Gastrocnemius medialis (tissue), 4 donors: ENCODE measurements around the gene GRIK4. TPM values are rescaled to one million over a fixed set of nuclear protein-coding genes. Genes with fewer than 3 reads are reported as not detected.
A peak's percentile ranks its signal among the peaks of the same experiment; 100 is the strongest.

ENCODE experiments used
- ATAC-seq, 2 donors: fragments of 150-250 bp; one replicate each; pipeline ENCODE4 v1.9.1; 2016
- DNase-seq, 2 donors: peaks; one replicate each; pipeline ENCODE4 v3.0.0-alpha.2; 2019
- H3K27ac ChIP-seq, 4 donors: fragments of 200-600 bp; sonication (generic); 1 replicate in 1 of 4; 2 replicates in 3 of 4; pipeline ENCODE4 v1.5.1; 2016 to 2018; ENCODE audit warnings: mild to moderate bottlenecking in 2 of 4, moderate library complexity in 1 of 4
- H3K27me3 ChIP-seq, 3 donors: fragments of 200-600 bp; sonication (generic) in 2 of 3; 1 replicate in 1 of 3; 2 replicates in 2 of 3; pipeline versions ENCODE4 v1.5.1 to v1.6.0; 2016 to 2019; ENCODE audit warnings: mild to moderate bottlenecking in 1 of 3, moderate library complexity in 1 of 3
- H3K36me3 ChIP-seq, 2 donors: fragments of 200-600 bp; sonication (generic) in 1 of 2; one replicate each; pipeline ENCODE4 v1.5.1; 2017 to 2018
- H3K4me1 ChIP-seq, 2 donors: fragments of 200-600 bp; sonication (generic) in 1 of 2; one replicate each; pipeline ENCODE4 v1.5.1; 2016 to 2017; ENCODE audit warnings: mild to moderate bottlenecking in 2 of 2
- H3K4me3 ChIP-seq, 4 donors: fragments of 200-600 bp; sonication (generic) in 3 of 4; 1 replicate in 1 of 4; 2 replicates in 3 of 4; pipeline ENCODE4 v1.5.1; 2016 to 2019; ENCODE audit warnings: mild to moderate bottlenecking in 2 of 4
- H3K9me3 ChIP-seq, 3 donors: fragments of 200-600 bp; sonication (generic) in 2 of 3; 1 replicate in 1 of 3; 2 replicates in 2 of 3; pipeline ENCODE4 v1.5.1; 2016 to 2019
- CTCF ChIP-seq, 5 experiments: fragments of 450-650 bp in 3 of 5; fragments of 200-600 bp in 2 of 5; sonication (generic) in 2 of 5; IDR thresholded peaks in 4 of 5; conservative IDR thresholded peaks in 1 of 5; 1 replicate in 4 of 5; 2 replicates in 1 of 5; pipeline ENCODE4 v1.5.1; 2016 to 2019; ENCODE audit warnings: antibody characterized with exemption in 5 of 5, mild to moderate bottlenecking in 3 of 5, moderate library complexity in 3 of 5
- POLR2A ChIP-seq, 2 donors: fragments of 450-650 bp; IDR thresholded peaks; one replicate each; pipeline ENCODE4 v1.6.1; 2017; ENCODE audit warnings: antibody characterized with exemption in 2 of 2, mild to moderate bottlenecking in 2 of 2, moderate library complexity in 2 of 2
- in situ Hi-C, 4 donors: fragments of 200-750 bp; cut with MboI; loops; one replicate each; pipeline versions ENCODE4 v1.15.0 to v1.8.0; 2017; ENCODE audit warnings: low sequenced_read_pairs in 4 of 4
- intact Hi-C: fragments of 100-400 bp; cut with DNase I; formaldehyde crosslinking; loops from one replicate; pipeline ENCODE4 v1.15.1; 2023; ENCODE audit warnings: low total_unique reads
- total RNA-seq, 4 donors: library from RNA; depleted of rRNA; stranded (reverse); fragments of >200 nt; gene quantifications; one replicate each; pipeline versions ENCODE4 v1.1.0 to v1.2.3, GENCODE V29; 2016

Gene GRIK4
- total RNA-seq, 4 donors from 2014 or later = 0.42 TPM; not detected in 3

- in situ Hi-C loops = no loop called here
Observed at GRCh38 chr11:120565466-120566155, 54.1 kb downstream of the GRIK4 start.

DNA sequence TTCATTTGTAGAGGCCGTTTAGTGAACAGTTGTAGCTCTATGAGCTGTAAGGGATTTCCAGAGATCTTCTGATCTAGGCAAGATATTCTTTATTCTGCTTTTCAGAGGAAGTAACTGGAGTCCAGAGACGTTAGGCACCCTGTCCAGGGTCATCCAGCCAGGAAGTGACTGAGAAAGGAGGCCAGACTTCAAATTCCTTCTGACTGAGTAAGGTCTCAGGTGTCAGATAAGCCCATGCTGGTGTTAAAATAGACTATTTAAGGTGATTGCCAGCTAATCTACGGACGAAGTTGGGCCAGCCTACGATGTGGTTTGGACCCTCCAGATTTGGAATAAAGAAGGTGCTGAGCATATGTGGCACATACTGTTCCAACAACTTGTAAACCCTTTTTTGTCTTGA, 54.6 kb downstream of the GRIK4 start:
- peaks cover 9 to 27% (median 18%) of the 10 kb centered on the region in 3 donors for H3K27me3 ChIP-seq
- H3K9me3 ChIP-seq = no peaks in the 10 kb centered on the region
- no peaks in the 10 kb centered on the region for H3K36me3 ChIP-seq
- peaks cover 5 to 8% of the 10 kb centered on the region in 2 donors for H3K4me1 ChIP-seq
- H3K27ac ChIP-seq = no peak overlapping the region
- no peak for TF ChIP-seq POLR2A (IDR thresholded peaks at IDR 0.05)
- no peak for TF ChIP-seq CTCF (IDR thresholded peaks at IDR 0.05 in 4 of 5, conservative IDR thresholded peaks at IDR 0.05 in 1 of 5)
- ATAC-seq (no peak), DNase-seq (no peak)
- intact Hi-C loops (no loop called here), in situ Hi-C loops (no loop called here)
- no peak overlapping the region for H3K4me3 ChIP-seq

More at GRCh38 chr11:120565466-120566155, 54.1 kb downstream of the GRIK4 start:
- ATAC-seq = no peak
- H3K4me3 ChIP-seq = peak overlapping the region in 1 of 4 donors; percentile 51
- TF ChIP-seq POLR2A (IDR thresholded peaks at IDR 0.05) (no peak), CTCF (IDR thresholded peaks at IDR 0.05 in 4 of 5, conservative IDR thresholded peaks at IDR 0.05 in 1 of 5) (no peak)
- H3K36me3 ChIP-seq = no peaks in the 10 kb centered on the region
- H3K27me3 ChIP-seq = peaks cover 9 to 27% (median 18%) of the 10 kb centered on the region in 3 donors
- DNase-seq = no peak
- H3K4me1 ChIP-seq = peaks cover 5 to 8% of the 10 kb centered on the region in 2 donors
- no peaks in the 10 kb centered on the region for H3K9me3 ChIP-seq
- no peak overlapping the region for H3K27ac ChIP-seq
- intact Hi-C loops = no loop called here

DNA sequence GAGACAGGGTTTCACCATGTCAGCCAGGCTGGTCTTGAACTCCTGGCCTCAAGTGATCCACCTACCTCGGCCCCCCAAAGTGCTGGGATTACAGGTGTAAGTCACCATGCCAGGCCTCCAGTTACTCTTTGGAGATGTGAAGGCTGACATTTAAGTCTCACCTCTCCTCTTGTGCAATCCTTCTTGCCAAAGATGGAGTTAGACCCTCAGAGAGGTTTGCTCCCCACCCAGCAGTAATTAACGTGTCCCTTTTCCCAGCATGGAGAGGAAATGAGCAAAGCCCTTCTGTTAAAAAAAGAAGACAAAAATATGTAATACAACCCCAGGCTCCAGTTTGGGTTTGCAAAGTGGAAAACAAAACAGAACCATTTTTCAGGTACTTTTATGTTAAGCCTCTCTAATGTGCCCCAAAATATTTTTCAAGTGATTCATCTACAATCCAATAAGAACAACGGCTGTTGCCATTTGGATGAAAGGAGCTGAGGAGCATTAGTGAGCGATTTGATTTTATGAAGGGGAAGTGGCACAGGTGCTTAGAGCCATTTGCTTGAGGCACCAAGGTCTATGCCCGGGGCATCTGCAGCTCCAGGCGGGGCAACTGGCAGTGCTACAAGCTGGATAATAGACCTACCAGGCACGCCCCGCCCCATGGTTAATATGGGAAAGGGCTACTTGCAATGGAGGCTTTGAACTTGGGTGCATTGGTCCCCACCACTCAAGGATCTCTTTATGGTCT, 57.2 kb downstream of the GRIK4 start:
- TF ChIP-seq POLR2A (IDR thresholded peaks at IDR 0.05) (no peak), CTCF (IDR thresholded peaks at IDR 0.05 in 4 of 5, conservative IDR thresholded peaks at IDR 0.05 in 1 of 5) (no peak)
- peaks cover 5 to 8% of the 10 kb centered on the region in 2 donors for H3K4me1 ChIP-seq
- DNase-seq (no peak), ATAC-seq (no peak)
- in situ Hi-C loops = no loop called here
- H3K27ac ChIP-seq = no peak overlapping the region
- no peaks in the 10 kb centered on the region for H3K36me3 ChIP-seq
- intact Hi-C loops = no loop called here
- H3K4me3 ChIP-seq = no peak overlapping the region
- H3K9me3 ChIP-seq = no peaks in the 10 kb centered on the region
- peaks cover 9 to 24% (median 14%) of the 10 kb centered on the region in 3 donors for H3K27me3 ChIP-seq

GRCh38 chr11:120569861-120570260, 58.3 kb downstream of the GRIK4 start:
- H3K4me3 ChIP-seq = no peak overlapping the region
- TF ChIP-seq POLR2A (IDR thresholded peaks at IDR 0.05) (no peak), CTCF (IDR thresholded peaks at IDR 0.05 in 4 of 5, conservative IDR thresholded peaks at IDR 0.05 in 1 of 5) (no peak)
- H3K27me3 ChIP-seq = peaks cover 3 to 17% (median 3%) of the 10 kb centered on the region in 3 donors
- H3K36me3 ChIP-seq = no peaks in the 10 kb centered on the region
- no peak for ATAC-seq
- in situ Hi-C loops (no loop called here), intact Hi-C loops (no loop called here)
- no peak overlapping the region for H3K27ac ChIP-seq
- H3K4me1 ChIP-seq = peaks cover 4 to 5% of the 10 kb centered on the region in 2 donors
- DNase-seq = no peak
- H3K9me3 ChIP-seq = no peaks in the 10 kb centered on the region
